ENCODE data around the gene TRAPPC2. TPM values are rescaled to one million over a fixed set of nuclear protein-coding genes. Genes with fewer than 3 reads are reported as not detected.
A peak's percentile ranks its signal among the peaks of the same experiment; 100 is the strongest.

Gene TRAPPC2
- total RNA-seq, 1 experiment from 2014 or later, result 11.5 TPM

- DNase-seq (ENCODE audit: low read depth), result peak; percentile 88
These were observed 65.1 kb downstream of the TRAPPC2 start for GRCh38 chrX:13669246-13669737.

DNA sequence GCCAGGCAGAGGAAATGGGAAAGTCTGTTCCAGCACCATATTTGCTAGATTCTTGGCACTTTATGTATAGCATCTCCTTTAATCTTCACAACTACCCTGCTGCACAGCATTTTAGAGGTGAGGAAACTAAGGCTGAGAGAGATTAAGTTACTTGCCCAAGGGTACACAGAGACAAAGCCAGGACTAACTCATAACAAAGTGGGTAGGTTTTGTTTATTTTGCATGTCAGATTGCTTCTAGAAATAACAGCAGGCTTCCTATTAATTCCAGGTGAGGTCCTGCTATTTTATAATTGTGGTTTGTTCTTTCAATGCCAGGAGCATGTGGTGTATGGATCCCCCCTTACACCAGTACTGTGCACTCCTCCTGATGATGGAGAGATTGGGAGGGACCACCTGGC is 66.5 kb downstream of the TRAPPC2 start:
- no peak for DNase-seq (ENCODE audit: low read depth)

GRCh38 chrX:13666836-13667235 is 67.6 kb downstream of the TRAPPC2 start:
- DNase-seq (ENCODE audit: low read depth), result no peak

- no peak for DNase-seq (ENCODE audit: low read depth)
These were observed 70.4 kb downstream of the TRAPPC2 start for GRCh38 chrX:13664020-13664419.

- no peak for DNase-seq (ENCODE audit: low read depth)
These were observed 72.0 kb downstream of the TRAPPC2 start for GRCh38 chrX:13662355-13662791.

Other genes starting within 250 kb of the TRAPPC2 start
- not detected in 2 replicates for gene EGFL6, start 165.0 kb downstream of the TRAPPC2 start, total RNA-seq (2014; rRNA removed)
- gene TCEANC, start 81.5 kb downstream of the TRAPPC2 start, total RNA-seq (2014; rRNA removed), result 1.4 and 2.0 TPM in 2 replicates
- 20.2 and 32.2 TPM in 2 replicates for gene RAB9A, start 45.5 kb downstream of the TRAPPC2 start, total RNA-seq (2014; rRNA removed)
- gene OFD1, start 128 bp upstream of the TRAPPC2 start, total RNA-seq (2014; rRNA removed), result 5.8 and 7.3 TPM in 2 replicates
- gene GPM6B, start 82.5 kb upstream of the TRAPPC2 start, total RNA-seq (2014; rRNA removed), result 4.4 and 14.4 TPM in 2 replicates